Upper lobe of left lung (tissue), 6 donors: Measurements from ENCODE around the gene SMG1. TPM values are rescaled to one million over a fixed set of nuclear protein-coding genes. Genes with fewer than 3 reads are reported as not detected.

Experiments
- ATAC-seq, 2 donors: fragments of 200-7000 bp; cut with Tn5 transposase; one replicate each; pipeline ENCODE4 v1.9.1; 2022; ENCODE audit warnings: mild to moderate bottlenecking in 2 of 2, moderate library complexity in 2 of 2; ENCODE audit not compliant: low FRiP score in 2 of 2
- DNase-seq, 2 donors: peaks; one replicate each; pipeline ENCODE4 v3.0.0-alpha.2; 2019 to 2020
- H3K27ac ChIP-seq, 4 donors: fragments of 200-600 bp; sonication (generic); one replicate each; pipeline ENCODE4 v1.5.1; 2016 to 2019
- H3K27me3 ChIP-seq, 4 donors: fragments of 200-600 bp; sonication (generic); one replicate each; pipeline ENCODE4 v1.5.1; 2017 to 2019
- H3K36me3 ChIP-seq, 4 donors: fragments of 200-600 bp; sonication (generic); one replicate each; pipeline ENCODE4 v1.5.1; 2016 to 2019
- H3K4me1 ChIP-seq, 4 donors: fragments of 200-600 bp; sonication (generic); one replicate each; pipeline ENCODE4 v1.5.1; 2018 to 2019
- H3K4me3 ChIP-seq, 4 donors: fragments of 200-600 bp; sonication (generic); one replicate each; pipeline ENCODE4 v1.5.1; 2017 to 2019; ENCODE audit warnings: mild to moderate bottlenecking in 2 of 4, moderate library complexity in 1 of 4
- H3K9me3 ChIP-seq, 4 donors: fragments of 200-600 bp; sonication (generic); one replicate each; pipeline ENCODE4 v1.5.1; 2018 to 2019
- EP300 ChIP-seq, 4 donors: sonication (generic); formaldehyde crosslinking; IDR thresholded peaks; one replicate each; pipeline ENCODE4 v1.5.1; 2017; ENCODE audit warnings: antibody characterized with exemption in 4 of 4, control low read depth in 2 of 4
- POLR2A ChIP-seq, 4 donors: fragments of 450-650 bp; IDR thresholded peaks; one replicate each; pipeline ENCODE4 v1.5.1; 2016 to 2017; ENCODE audit warnings: antibody characterized with exemption in 4 of 4, mild to moderate bottlenecking in 2 of 4
- POLR2AphosphoS5 ChIP-seq, 2 donors: sonication (generic); formaldehyde crosslinking; IDR thresholded peaks; one replicate each; pipeline ENCODE4 v1.5.1; 2017; ENCODE audit warnings: antibody characterized with exemption in 2 of 2
- WGBS, 2 donors: methylation state at CpG; one replicate each; pipeline ENCODE4 v1.1.5; 2017 to 2018; 5-methylcytosine and 5-hydroxymethylcytosine counted together
- total RNA-seq, 6 donors: library from RNA; depleted of rRNA in 4 of 6; stranded (reverse); fragments of >200 nt in 4 of 6; gene quantifications; one replicate each; pipeline versions ENCODE4 v1.1.0 to v1.2.1, GENCODE V29; 2016 to 2021
- TF ChIP-seq, protein P1 (sequence below), 6 experiments: fragments of 450-650 bp in 4 of 6; fragments of 200-600 bp in 2 of 6; sonication (generic) in 2 of 6; IDR thresholded peaks; one replicate each; pipeline ENCODE4 v1.5.1; 2016 to 2019; ENCODE audit warnings: antibody characterized with exemption in 6 of 6
- donor health status: DM: no; HTN: no; CAD: no; lungs with moderate emphysema.
- donor health status: DM: no; HTN: yes; CAD: no; lungs with severe emphysema.

Gene SMG1
- total RNA-seq, 6 donors from 2014 or later: 39.2 to 122 (median 69.6) TPM

- Histone ChIP-seq H3K27me3 (no peaks in the 10 kb centered on the region), H3K4me3 (no peak overlapping the region), H3K36me3 (no peaks in the 10 kb centered on the region), H3K9me3 (no peaks in the 10 kb centered on the region), H3K27ac (no peak overlapping the region), H3K4me1 (no peaks in the 10 kb centered on the region)
- no peak for DNase-seq
- TF ChIP-seq, protein P1, sequence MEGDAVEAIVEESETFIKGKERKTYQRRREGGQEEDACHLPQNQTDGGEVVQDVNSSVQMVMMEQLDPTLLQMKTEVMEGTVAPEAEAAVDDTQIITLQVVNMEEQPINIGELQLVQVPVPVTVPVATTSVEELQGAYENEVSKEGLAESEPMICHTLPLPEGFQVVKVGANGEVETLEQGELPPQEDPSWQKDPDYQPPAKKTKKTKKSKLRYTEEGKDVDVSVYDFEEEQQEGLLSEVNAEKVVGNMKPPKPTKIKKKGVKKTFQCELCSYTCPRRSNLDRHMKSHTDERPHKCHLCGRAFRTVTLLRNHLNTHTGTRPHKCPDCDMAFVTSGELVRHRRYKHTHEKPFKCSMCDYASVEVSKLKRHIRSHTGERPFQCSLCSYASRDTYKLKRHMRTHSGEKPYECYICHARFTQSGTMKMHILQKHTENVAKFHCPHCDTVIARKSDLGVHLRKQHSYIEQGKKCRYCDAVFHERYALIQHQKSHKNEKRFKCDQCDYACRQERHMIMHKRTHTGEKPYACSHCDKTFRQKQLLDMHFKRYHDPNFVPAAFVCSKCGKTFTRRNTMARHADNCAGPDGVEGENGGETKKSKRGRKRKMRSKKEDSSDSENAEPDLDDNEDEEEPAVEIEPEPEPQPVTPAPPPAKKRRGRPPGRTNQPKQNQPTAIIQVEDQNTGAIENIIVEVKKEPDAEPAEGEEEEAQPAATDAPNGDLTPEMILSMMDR (IDR thresholded peaks at IDR 0.05): no peak
- TF ChIP-seq EP300 (IDR thresholded peaks at IDR 0.05): no peak
- no peak for TF ChIP-seq POLR2AphosphoS5 (IDR thresholded peaks at IDR 0.05)
- TF ChIP-seq POLR2A (IDR thresholded peaks at IDR 0.05): no peak
- ATAC-seq: no peak
Observed at GRCh38 chr16:18953547-18953946, 27.3 kb upstream of the SMG1 start.

DNA sequence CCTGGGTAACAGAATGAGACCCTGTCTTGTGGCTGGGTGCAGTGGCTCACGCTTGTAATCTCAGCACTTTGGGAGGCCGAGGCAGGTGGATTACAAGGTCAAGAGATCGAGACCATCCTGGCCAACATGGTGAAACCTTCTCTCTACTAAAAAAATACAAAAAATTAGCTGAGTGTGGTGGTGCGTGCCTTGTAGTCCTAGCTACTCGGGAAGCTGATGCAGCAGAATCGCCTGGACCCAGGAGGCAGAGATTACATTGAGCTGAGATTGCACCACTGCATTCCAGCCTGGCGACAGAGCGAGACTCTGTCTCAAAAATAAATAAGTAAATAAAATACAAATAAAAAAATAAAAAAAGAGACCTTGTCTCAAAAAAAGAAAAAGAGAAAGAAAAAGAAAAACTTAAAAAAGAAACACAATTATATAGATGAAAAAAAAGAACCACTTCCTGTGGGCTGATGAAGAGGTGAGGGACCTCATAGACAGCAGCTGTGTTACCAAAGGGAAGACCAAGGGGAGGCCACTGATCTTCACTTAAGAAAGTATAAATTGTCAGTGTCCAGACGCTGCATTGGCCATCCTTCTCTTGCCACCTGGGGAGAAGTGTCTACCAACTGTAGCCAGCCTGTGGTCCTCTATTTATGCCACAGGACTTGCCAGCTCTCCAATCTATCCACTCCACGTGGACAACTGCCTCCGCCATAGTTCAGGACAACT is 24.4 kb upstream of the SMG1 start:
- no peaks in the 10 kb centered on the region for H3K27me3 ChIP-seq
- no peak for DNase-seq
- WGBS, 2 donors: 91 to 92% methylated on average over 11 of the region's 11 CpGs
- no peaks in the 10 kb centered on the region for H3K36me3 ChIP-seq
- no peak for ATAC-seq
- TF ChIP-seq, protein P1 (IDR thresholded peaks at IDR 0.05): no peak
- TF ChIP-seq POLR2A (IDR thresholded peaks at IDR 0.05) (no peak), POLR2AphosphoS5 (IDR thresholded peaks at IDR 0.05) (no peak), EP300 (IDR thresholded peaks at IDR 0.05) (no peak)
- no peak overlapping the region for H3K4me3 ChIP-seq
- no peak overlapping the region for H3K27ac ChIP-seq
- H3K4me1 ChIP-seq: peaks cover 3 to 8% (median 6%) of the 10 kb centered on the region in 4 donors
- no peaks in the 10 kb centered on the region for H3K9me3 ChIP-seq

- TF ChIP-seq EP300 (IDR thresholded peaks at IDR 0.05) (no peak), POLR2AphosphoS5 (IDR thresholded peaks at IDR 0.05) (no peak), POLR2A (IDR thresholded peaks at IDR 0.05) (no peak)
- TF ChIP-seq, protein P1 (IDR thresholded peaks at IDR 0.05): no peak
- DNase-seq (no peak), ATAC-seq (no peak)
- no peaks in the 10 kb centered on the region for H3K36me3 ChIP-seq
- no peaks in the 10 kb centered on the region for H3K9me3 ChIP-seq
- peaks cover 3 to 8% (median 6%) of the 10 kb centered on the region in 4 donors for H3K4me1 ChIP-seq
- H3K4me3 ChIP-seq: no peak overlapping the region
- 90 to 92% methylated on average over 8 to 9 of the region's 9 CpGs for WGBS, 2 donors
- no peaks in the 10 kb centered on the region for H3K27me3 ChIP-seq
- H3K27ac ChIP-seq: no peak overlapping the region
Observed at GRCh38 chr16:18948372-18949020, 22.3 kb upstream of the SMG1 start.

- Histone ChIP-seq H3K27ac (no peak overlapping the region), H3K4me3 (no peak overlapping the region), H3K27me3 (no peaks in the 10 kb centered on the region), H3K4me1 (peaks cover 3 to 9% (median 8%) of the 10 kb centered on the region in 4 donors), H3K36me3 (no peaks in the 10 kb centered on the region), H3K9me3 (no peaks in the 10 kb centered on the region)
- TF ChIP-seq, protein P1 (IDR thresholded peaks at IDR 0.05): no peak
- TF ChIP-seq POLR2AphosphoS5 (IDR thresholded peaks at IDR 0.05): no peak
- no peak for TF ChIP-seq POLR2A (IDR thresholded peaks at IDR 0.05)
- TF ChIP-seq EP300 (IDR thresholded peaks at IDR 0.05): no peak
- DNase-seq (no peak), ATAC-seq (no peak)
- 83 to 85% methylated on average over 7 of the region's 7 CpGs for WGBS, 2 donors
Observed at GRCh38 chr16:18945233-18945632, 19.0 kb upstream of the SMG1 start.
